SK-N-SH (cell line): Measurements from ENCODE around the gene CHMP6. TPM values are rescaled to one million over a fixed set of nuclear protein-coding genes. Genes with fewer than 3 reads are reported as not detected.

Source experiments
- CTCF ChIA-PET: fragments of 300-600, 350-600 bp; formaldehyde crosslinking; extraction: SDS; loops from one replicate; lab custom pipeline; 2021; lab: Yijun Ruan, JAX
- POLR2A ChIA-PET: fragments of 350-600 bp; sonication (Branson Sonifier 250); formaldehyde crosslinking; extraction: SDS; loops from one replicate; lab custom pipeline; 2020; ENCODE audit warnings: antibody characterized with exemption, inconsistent platforms; lab: Yijun Ruan, JAX
- DNase-seq: peaks from one replicate; pipeline ENCODE4 v3.0.0; 2012
- H2AFZ ChIP-seq: fragments of 200-600 bp; sonication (generic); 2 replicates; pipeline ENCODE4 v1.8.1; 2016; ENCODE audit warnings: antibody characterized with exemption, mild to moderate bottlenecking, low read depth
- H3F3A ChIP-seq: fragments of 200-600 bp; sonication (generic); replicated peaks from 2 replicates; pipeline ENCODE3; 2016; ENCODE audit warnings: antibody characterized with exemption, mild to moderate bottlenecking; ENCODE audit not compliant: insufficient read depth
- H3K27ac ChIP-seq, 2 experiments: fragments of 200-500 bp in 1 of 2; fragments of 200-600 bp in 1 of 2; sonication (Bioruptor generic) in 1 of 2; sonication (generic), shearing (Covaris generic) in 1 of 2; 2 replicates each; pipeline versions ENCODE4 v1.5.1 to v1.6.1; 2014 to 2016; ENCODE audit warnings: low read depth in 2 of 2, inconsistent platforms in 1 of 2, low read length in 1 of 2, mild to moderate bottlenecking in 1 of 2, mixed read lengths in 1 of 2
- H3K27me3 ChIP-seq: fragments of 200-600 bp; sonication (generic), shearing (Covaris generic); 2 replicates; pipeline ENCODE4 v1.6.1; 2016; ENCODE audit warnings: mixed run types; ENCODE audit not compliant: insufficient read depth
- H3K36me3 ChIP-seq, 2 experiments: fragments of 200-500 bp in 1 of 2; fragments of 200-600 bp in 1 of 2; sonication (Bioruptor generic) in 1 of 2; sonication (generic) in 1 of 2; replicated peaks in 1 of 2; 2 replicates each; pipeline versions ENCODE3 to v1.5.1; 2014 to 2016; ENCODE audit warnings: low read length in 1 of 2, mild to moderate bottlenecking in 1 of 2; ENCODE audit not compliant: insufficient read depth in 2 of 2, control insufficient read depth in 1 of 2
- H3K4me1 ChIP-seq, 2 experiments: fragments of 200-500 bp in 1 of 2; fragments of 200-600 bp in 1 of 2; sonication (Bioruptor generic) in 1 of 2; sonication (generic), shearing (Covaris generic) in 1 of 2; 2 replicates each; pipeline versions ENCODE4 v1.5.1 to v1.6.1; 2014 to 2016; ENCODE audit warnings: low read depth in 1 of 2, low read length in 1 of 2, mixed run types in 1 of 2; ENCODE audit not compliant: insufficient read depth in 2 of 2, control insufficient read depth in 1 of 2
- H3K4me2 ChIP-seq: fragments of 200-600 bp; sonication (generic), shearing (Covaris generic); 2 replicates; pipeline ENCODE4 v1.6.1; 2017; ENCODE audit warnings: mixed run types
- H3K4me3 ChIP-seq, 2 experiments: fragments of 200-500 bp in 1 of 2; fragments of 200-600 bp in 1 of 2; sonication (Bioruptor generic) in 1 of 2; sonication (generic), shearing (Covaris generic) in 1 of 2; 2 replicates each; pipeline versions ENCODE4 v1.5.1 to v1.8.1; 2014 to 2016; ENCODE audit warnings: low read depth in 2 of 2, inconsistent platforms in 1 of 2, low read length in 1 of 2, mild to moderate bottlenecking in 1 of 2, mixed read lengths in 1 of 2, moderate library complexity in 1 of 2
- H3K79me2 ChIP-seq: fragments of 200-600 bp; sonication (generic); 2 replicates; pipeline ENCODE4 v1.8.1; 2017; ENCODE audit warnings: mild to moderate bottlenecking; ENCODE audit not compliant: insufficient read depth
- H3K9ac ChIP-seq: fragments of 200-600 bp; sonication (generic); 2 replicates; pipeline ENCODE4 v1.6.1; 2017; ENCODE audit warnings: mixed run types
- H3K9me2 ChIP-seq: fragments of 200-600 bp; sonication (generic); 2 replicates; pipeline ENCODE4 v1.6.1; 2017; ENCODE audit warnings: mixed run types
- H3K9me3 ChIP-seq: fragments of 200-600 bp; sonication (generic); 2 replicates; pipeline ENCODE4 v1.6.1; 2017; ENCODE audit warnings: mixed run types, mild to moderate bottlenecking, moderate library complexity
- H4K20me1 ChIP-seq: fragments of 200-600 bp; sonication (generic); 2 replicates; pipeline ENCODE4 v1.6.1; 2017; ENCODE audit warnings: mild to moderate bottlenecking, mixed run types; ENCODE audit not compliant: insufficient read depth
- CHD2 ChIP-seq: fragments of 150-350 bp; IDR thresholded peaks from 2 replicates; pipeline ENCODE4 v1.6.1; 2018; ENCODE audit warnings: low read length; ENCODE audit not compliant: partially characterized antibody
- ELF1 ChIP-seq: IDR thresholded peaks from 2 replicates; pipeline ENCODE4 v1.4.0; 2012
- EZH2phosphoT487 ChIP-seq: fragments of 200-600 bp; sonication (generic); IDR thresholded peaks from 2 replicates; pipeline ENCODE4 v1.6.1; 2017; ENCODE audit warnings: low read depth, mixed run types, mild to moderate bottlenecking, antibody characterized with exemption, moderate library complexity, borderline replicate concordance
- FOSL2 ChIP-seq: IDR thresholded peaks from 2 replicates; pipeline ENCODE4 v1.4.0; 2012; ENCODE audit warnings: low read depth, mild to moderate bottlenecking, moderate library complexity, borderline replicate concordance
- FOXJ3 ChIP-seq: sonication (generic); formaldehyde crosslinking; IDR thresholded peaks from 2 replicates; pipeline ENCODE4 v1.5.1; 2020; ENCODE audit warnings: mild to moderate bottlenecking, missing genetic modification reagents
- FOXM1 ChIP-seq: IDR thresholded peaks from 2 replicates; pipeline ENCODE4 v1.4.0; 2012; ENCODE audit warnings: low read depth, mild to moderate bottlenecking
- GABPA ChIP-seq: IDR thresholded peaks from 2 replicates; pipeline ENCODE4 v1.4.0; 2012; ENCODE audit warnings: low read depth, mild to moderate bottlenecking
- IRF3 ChIP-seq: fragments of 150-350 bp; IDR thresholded peaks from 2 replicates; pipeline ENCODE4 v1.6.1; 2016; ENCODE audit warnings: mild to moderate bottlenecking, low read depth, low read length
- JUND ChIP-seq: IDR thresholded peaks from 2 replicates; pipeline ENCODE4 v1.4.0; 2012
- MAX ChIP-seq: IDR thresholded peaks from 2 replicates; pipeline ENCODE4 v1.4.0; 2012; ENCODE audit warnings: low read depth
- MEF2A ChIP-seq: IDR thresholded peaks from 2 replicates; pipeline ENCODE4 v1.4.0; 2012; ENCODE audit warnings: low read depth, borderline replicate concordance
- NFIC ChIP-seq: IDR thresholded peaks from 2 replicates; pipeline ENCODE4 v1.4.0; 2012; ENCODE audit warnings: borderline replicate concordance
- NRF1 ChIP-seq: IDR thresholded peaks from 2 replicates; pipeline ENCODE4 v1.6.1; 2012; ENCODE audit warnings: low read depth, mild to moderate bottlenecking, low read length
- PBX3 ChIP-seq: IDR thresholded peaks from 2 replicates; pipeline ENCODE4; 2012
- TCF12 ChIP-seq: IDR thresholded peaks from 2 replicates; pipeline ENCODE4 v1.4.0; 2012
- WGBS: methylation state at CpG from one replicate; pipeline ENCODE4 v1.1.6; 2017; ENCODE audit warnings: low lambda C conversion rate; 5-methylcytosine and 5-hydroxymethylcytosine counted together
- polyA plus RNA-seq, 3 experiments: library from polyadenylated mRNA; depleted of rRNA; stranded (reverse); fragments of >200 nt; gene quantifications; 2 replicates each; pipeline ENCODE4 v1.2.3, GENCODE V29; 2012

Gene CHMP6
- polyA plus RNA-seq, 1 of the 3 experiments (the other 2 are of a cell fraction): 44.1 TPM

- TF ChIP-seq FOXM1 (no peak), GABPA (no peak), IRF3 (no peak)
These were observed 35.1 kb upstream of the CHMP6 start (continued) for GRCh38 chr17:80956321-80957190.

GRCh38 chr17:80957461-80957941 lies 34.1 kb upstream of the CHMP6 start:
- Histone ChIP-seq H3F3A (no peaks in the 10 kb centered on the region), H3K27ac (no peak overlapping the region), H3K4me2 (no peak overlapping the region), H3K4me3 (no peak overlapping the region), H3K79me2 (no peaks in the 10 kb centered on the region), H3K27me3 (no peaks in the 10 kb centered on the region)
- POLR2A ChIA-PET: no interaction called here
- 100% methylated on average over 11 of the region's 12 CpGs for WGBS
- no peak for TF ChIP-seq NFIC
- TF ChIP-seq, all 33 proteins: peak for 0
- Histone ChIP-seq H3K4me1 (peaks cover 0 to 37% of the 10 kb centered on the region in 2 experiments; a peak in 2 of 4 replicates), H3K9me2 (no peaks in the 10 kb centered on the region), H3K9me3 (no peaks in the 10 kb centered on the region), H2AFZ (no peak overlapping the region), H4K20me1 (no peaks in the 10 kb centered on the region), H3K36me3 (peaks cover 0 to 3% of the 10 kb centered on the region in 2 experiments), H3K9ac (no peak overlapping the region)
- no peak for DNase-seq
- CTCF ChIA-PET: interaction anchor here (0.7 to 2.5 kb wide), 8 partner anchors 14 to 530 kb away, joined by 3 to 9 read pairs (median 4); no protein-coding TSS in a partner anchor

GRCh38 chr17:80959330-80960036 lies 32.2 kb upstream of the CHMP6 start:
- WGBS: 67% methylated on average over 23 of the region's 23 CpGs
- no peak overlapping the region for H3K9ac ChIP-seq
- POLR2A ChIA-PET: interaction anchor here (0.5 kb wide), 1 partner anchor 13 kb away, joined by 3 read pairs; no protein-coding TSS in a partner anchor
- TF ChIP-seq PBX3 (peak; percentile 84), TCF12 (peak; percentile 46; the same call in 1 of the 2 replicates), JUND (no peak), CHD2 (no peak), EZH2phosphoT487 (no peak), NRF1 (no peak), FOXJ3 (CRISPR knock-in tag) (no peak), ELF1 (no peak), FOSL2 (no peak), MAX (no peak), MEF2A (no peak), IRF3 (no peak)

More at GRCh38 chr17:80959330-80960036, 32.2 kb upstream of the CHMP6 start:
- peaks cover 0 to 4% of the 10 kb centered on the region in 2 experiments for H3K36me3 ChIP-seq
- CTCF ChIA-PET: interaction anchor here (0.5 to 2.4 kb wide), 15 partner anchors 9 to 1165 kb away, joined by 3 to 9 read pairs (median 4); no protein-coding TSS in a partner anchor
- H3K79me2 ChIP-seq: no peaks in the 10 kb centered on the region
- H2AFZ ChIP-seq: no peak overlapping the region
- H3K4me2 ChIP-seq: peak overlapping the region; percentile 24; the same call in 1 of the 2 replicates
- H3K4me1 ChIP-seq: peaks cover 0 to 37% of the 10 kb centered on the region in 2 experiments; a peak in 2 of 4 replicates
- H3K27ac ChIP-seq: peak overlapping the region in 1 of 2 experiments; percentile 79; a peak in 2 of 4 replicates
- H3K27me3 ChIP-seq: no peaks in the 10 kb centered on the region
- H3K9me3 ChIP-seq: no peaks in the 10 kb centered on the region
- H4K20me1 ChIP-seq: no peaks in the 10 kb centered on the region
- H3F3A ChIP-seq: no peaks in the 10 kb centered on the region
- H3K9me2 ChIP-seq: no peaks in the 10 kb centered on the region
- H3K4me3 ChIP-seq: no peak overlapping the region
- peak; percentile 69 for DNase-seq
